Activated T-helper 2 cell treated with anti-CD3 and anti-CD28 coated beads, Interferon-gamma antibody, Interleukin-2, Interleukin-4, amounts not matched to agents 10 μg/mL and 5 μg/mL and 100 μg/mL, durations not matched to agents 14 hours and 24 hours and 36 hours (primary cell): ENCODE measurements around the gene FAIM2. TPM values are rescaled to one million over a fixed set of nuclear protein-coding genes. Genes with fewer than 3 reads are reported as not detected.

ENCODE experiments used
- DNase-seq: peaks from one replicate; pipeline ENCODE4 v3.0.0; 2021; ENCODE audit warnings: low spot score
- H3K27ac Mint-ChIP-seq: one replicate; pipeline ENCODE4 v1.8.0; 2021; ENCODE audit warnings: mixed read lengths
- H3K27me3 Mint-ChIP-seq: one replicate; pipeline ENCODE4 v1.8.0; 2021; ENCODE audit warnings: low read depth, mixed read lengths
- H3K36me3 Mint-ChIP-seq: one replicate; pipeline ENCODE4 v1.8.0; 2021; ENCODE audit warnings: low read depth, mixed read lengths
- H3K4me1 Mint-ChIP-seq: one replicate; pipeline ENCODE4 v1.8.0; 2021; ENCODE audit warnings: low read depth, mixed read lengths
- H3K4me3 Mint-ChIP-seq: one replicate; pipeline ENCODE4 v1.8.0; 2021; ENCODE audit warnings: low read depth, mild to moderate bottlenecking, moderate library complexity, mixed read lengths
- H3K9me3 Mint-ChIP-seq: one replicate; pipeline ENCODE4 v1.8.0; 2021; ENCODE audit warnings: mixed read lengths
- intact Hi-C: fragments of 100-400 bp; cut with micrococcal nuclease; formaldehyde crosslinking; loops from one replicate; pipeline ENCODE4 v1.15.1; 2023
- total RNA-seq: library from RNA; stranded (reverse); gene quantifications from 2 replicates; pipeline ENCODE4 v1.2.3, GENCODE V29; 2022

FAIM2 gene
- total RNA-seq, 1 donor from 2014 or later = 0.23 TPM

DNA sequence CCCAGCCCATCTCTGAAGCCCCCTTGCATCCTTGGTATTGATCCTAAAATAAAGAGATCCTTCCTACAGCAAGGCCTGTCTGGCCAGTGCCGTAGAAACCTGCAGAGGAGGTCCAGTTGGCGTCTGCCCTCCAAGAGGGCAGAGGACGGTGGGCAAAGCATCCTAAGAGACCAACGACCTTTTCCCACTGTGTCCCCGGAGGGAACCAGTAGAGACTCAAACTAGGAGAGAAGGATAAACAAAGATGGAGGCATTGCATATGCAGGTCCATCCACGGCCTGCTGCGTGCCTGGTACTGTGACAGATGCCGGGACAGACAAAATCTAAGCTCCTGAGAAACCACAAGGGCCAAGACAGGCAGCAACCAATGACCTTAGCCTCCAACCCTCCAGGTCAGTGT lies 79.3 kb downstream of the FAIM2 start:
- Mint-ChIP-seq H3K27me3 (peaks cover 12% of the 10 kb centered on the region), H3K36me3 (no peaks in the 10 kb centered on the region), H3K9me3 (no peaks in the 10 kb centered on the region), H3K27ac (no peak overlapping the region), H3K4me1 (peaks cover 17% of the 10 kb centered on the region), H3K4me3 (no peak overlapping the region)
- intact Hi-C loops = no loop called here
- DNase-seq = no peak

DNA sequence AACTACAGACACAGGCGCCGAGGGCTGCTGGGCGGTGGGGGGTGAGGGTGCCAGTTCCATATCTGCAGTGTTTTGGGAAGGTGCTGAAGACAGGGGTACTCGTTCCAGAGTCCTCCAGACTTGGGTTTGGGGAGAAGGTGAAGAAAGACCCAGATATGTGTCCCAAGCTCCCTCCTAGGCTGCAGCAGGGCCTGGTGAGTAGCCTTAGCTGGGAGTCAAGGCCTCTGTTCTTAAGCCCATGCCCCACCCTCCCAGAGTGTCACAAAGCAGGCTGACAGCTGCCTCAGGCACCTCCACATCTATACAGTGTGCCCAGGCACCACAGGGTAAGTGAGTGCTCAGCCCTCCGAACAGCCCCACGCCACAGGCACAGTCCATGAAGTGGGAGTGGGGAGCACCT lies 79.7 kb downstream of the FAIM2 start:
- DNase-seq = no peak
- no peak overlapping the region for H3K4me3 Mint-ChIP-seq
- no peaks in the 10 kb centered on the region for H3K9me3 Mint-ChIP-seq
- H3K27me3 Mint-ChIP-seq = peaks cover 12% of the 10 kb centered on the region
- H3K4me1 Mint-ChIP-seq = peaks cover 13% of the 10 kb centered on the region
- no peaks in the 10 kb centered on the region for H3K36me3 Mint-ChIP-seq
- intact Hi-C loops = no loop called here
- H3K27ac Mint-ChIP-seq = no peak overlapping the region

DNA sequence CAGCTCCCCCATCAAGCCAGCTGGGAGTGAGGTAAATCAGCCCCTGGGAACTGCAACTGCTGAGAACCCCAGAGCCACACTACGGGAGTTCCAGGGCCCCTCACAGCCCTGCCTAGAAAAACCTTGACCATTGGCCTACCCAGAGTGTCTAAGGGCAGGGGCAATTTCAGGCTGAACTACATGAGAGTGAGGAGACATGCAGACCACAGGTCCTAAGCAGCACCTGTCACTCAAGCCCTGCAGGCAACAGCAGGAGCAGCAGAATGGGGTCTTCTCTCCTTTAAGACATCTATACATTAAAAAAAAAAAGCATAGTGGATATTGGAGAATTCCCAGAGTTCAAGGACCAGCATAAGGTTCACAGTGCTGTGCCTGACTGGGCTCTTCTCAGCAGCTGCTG lies 80.3 kb downstream of the FAIM2 start:
- Mint-ChIP-seq H3K27me3 (peaks cover 12% of the 10 kb centered on the region), H3K9me3 (no peaks in the 10 kb centered on the region), H3K4me1 (peaks cover 7% of the 10 kb centered on the region), H3K36me3 (no peaks in the 10 kb centered on the region), H3K4me3 (no peak overlapping the region), H3K27ac (no peak overlapping the region)
- intact Hi-C loops = no loop called here
- no peak for DNase-seq

GRCh38 chr12:49821373-49822287 lies 82.1 kb downstream of the FAIM2 start:
- DNase-seq = no peak
- Mint-ChIP-seq H3K36me3 (no peaks in the 10 kb centered on the region), H3K4me3 (no peak overlapping the region), H3K9me3 (no peaks in the 10 kb centered on the region), H3K27me3 (peaks cover 5% of the 10 kb centered on the region), H3K4me1 (peaks cover 7% of the 10 kb centered on the region), H3K27ac (peak overlapping the region; percentile 68)
- intact Hi-C loops = no loop called here

DNA sequence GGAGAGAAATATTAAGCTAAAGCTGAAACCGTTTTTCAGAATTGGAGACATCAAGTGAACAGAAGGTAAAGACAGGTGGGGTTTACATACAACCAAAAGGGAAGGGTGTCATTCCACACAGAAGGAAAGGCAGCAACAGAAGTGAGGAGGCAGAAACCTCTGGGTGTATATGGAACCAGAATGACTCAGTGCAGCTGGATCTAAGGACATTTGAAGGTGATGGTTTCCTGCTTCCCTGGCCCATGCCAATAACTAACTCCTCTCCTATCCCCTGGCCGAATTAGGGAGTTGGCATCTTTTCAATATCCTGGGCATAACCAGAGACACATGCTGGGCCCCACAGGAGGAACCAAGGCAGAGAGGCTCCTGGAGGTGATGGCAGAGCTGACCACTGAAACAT lies 83.9 kb downstream of the FAIM2 start:
- intact Hi-C loops = no loop called here
- DNase-seq = no peak
- no peaks in the 10 kb centered on the region for H3K36me3 Mint-ChIP-seq
- H3K27me3 Mint-ChIP-seq = no peaks in the 10 kb centered on the region
- peaks cover 7% of the 10 kb centered on the region for H3K4me1 Mint-ChIP-seq
- peak overlapping the region; percentile 4 for H3K27ac Mint-ChIP-seq
- no peaks in the 10 kb centered on the region for H3K9me3 Mint-ChIP-seq
- no peak overlapping the region for H3K4me3 Mint-ChIP-seq

- no peak for DNase-seq
- Mint-ChIP-seq H3K9me3 (no peaks in the 10 kb centered on the region), H3K36me3 (no peaks in the 10 kb centered on the region), H3K27me3 (no peaks in the 10 kb centered on the region), H3K4me3 (no peak overlapping the region), H3K27ac (no peak overlapping the region), H3K4me1 (peaks cover 7% of the 10 kb centered on the region)
- intact Hi-C loops = no loop called here
Observed at GRCh38 chr12:49818241-49818895, 85.3 kb downstream of the FAIM2 start.

Other genes starting within 250 kb of the FAIM2 start
- 36.2 and 38.0 TPM in 2 replicates for gene FMNL3, start 196.5 kb downstream of the FAIM2 start, total RNA-seq
- gene TMBIM6, start 162.3 kb downstream of the FAIM2 start, total RNA-seq = 405 and 431 TPM in 2 replicates
- 5.3 and 5.7 TPM in 2 replicates for gene NCKAP5L, start 75.5 kb downstream of the FAIM2 start, total RNA-seq
- gene BCDIN3D, start 60.8 kb downstream of the FAIM2 start, total RNA-seq = 3.8 and 4.2 TPM in 2 replicates
- not detected in 2 replicates for gene AQP2, start 46.8 kb upstream of the FAIM2 start, total RNA-seq
- gene AQP5, start 58.0 kb upstream of the FAIM2 start, total RNA-seq = not detected in 2 replicates
- not detected in 2 replicates for gene AQP6, start 69.0 kb upstream of the FAIM2 start, total RNA-seq
- gene RACGAP1, start 121.6 kb upstream of the FAIM2 start, total RNA-seq = 77.8 and 82.8 TPM in 2 replicates
- gene ASIC1, start 153.7 kb upstream of the FAIM2 start, total RNA-seq = 20.4 and 20.7 TPM in 2 replicates
- 71.5 and 76.8 TPM in 2 replicates for gene SMARCD1, start 181.4 kb upstream of the FAIM2 start, total RNA-seq
- 0.76 and 0.87 TPM in 2 replicates for gene GPD1, start 200.1 kb upstream of the FAIM2 start, total RNA-seq
- 38.1 and 43.5 TPM in 2 replicates for gene COX14, start 208.3 kb upstream of the FAIM2 start, total RNA-seq